HG03196 (cell line): ENCODE data around the gene CHMP4A.
"Not testable (repeated sequence)": the region's sequence is repeated elsewhere in the genome, so short reads cannot be mapped to it uniquely, and the experiment has no call there.

ENCODE experiments used
- ATAC-seq: cut with Tn5 transposase; IDR thresholded peaks from one replicate; pipeline ENCODE4 v1.9.1; 2021; ENCODE audit not compliant: unreplicated experiment

Gene CHMP4A

DNA sequence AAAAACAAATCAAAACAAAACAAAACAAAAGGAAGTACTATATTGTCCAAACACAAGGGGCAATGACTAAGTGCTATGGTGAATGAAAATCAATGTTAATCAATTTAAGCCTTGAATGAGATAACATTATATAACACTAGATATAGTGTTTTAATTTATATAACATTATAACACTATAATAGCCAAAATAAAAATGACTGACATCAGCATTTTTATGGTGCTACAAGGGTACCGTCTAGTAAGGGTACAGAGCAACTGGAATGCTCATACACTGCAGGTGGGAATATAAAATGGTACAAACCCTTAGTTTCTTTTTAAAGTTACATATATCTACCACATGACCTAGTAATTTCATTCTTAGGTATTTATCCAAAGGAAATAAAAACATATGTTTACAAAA is 13.2 kb upstream of the CHMP4A start:
- ATAC-seq = no peak

DNA sequence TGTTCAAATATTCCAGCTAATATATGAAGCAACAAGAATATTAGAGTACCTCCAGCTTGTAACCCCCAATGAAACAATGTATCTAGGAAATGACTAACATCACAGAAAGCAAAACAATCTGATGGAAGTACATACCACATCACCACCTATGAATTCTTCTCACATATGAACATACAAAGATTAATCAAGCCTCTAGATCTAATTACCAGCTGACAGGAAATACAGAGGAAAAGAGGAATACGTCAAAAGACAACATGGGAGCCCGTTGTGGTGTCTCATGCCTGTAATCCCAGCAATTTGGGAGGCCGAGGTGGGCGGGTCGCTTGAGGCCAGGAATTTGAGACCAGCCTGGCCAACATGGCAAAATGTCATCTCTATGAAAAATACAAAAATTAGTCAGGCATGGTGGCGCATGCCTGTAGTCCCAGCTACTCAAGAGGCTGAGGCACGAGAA is 11.4 kb upstream of the CHMP4A start:
- no peak for ATAC-seq

DNA sequence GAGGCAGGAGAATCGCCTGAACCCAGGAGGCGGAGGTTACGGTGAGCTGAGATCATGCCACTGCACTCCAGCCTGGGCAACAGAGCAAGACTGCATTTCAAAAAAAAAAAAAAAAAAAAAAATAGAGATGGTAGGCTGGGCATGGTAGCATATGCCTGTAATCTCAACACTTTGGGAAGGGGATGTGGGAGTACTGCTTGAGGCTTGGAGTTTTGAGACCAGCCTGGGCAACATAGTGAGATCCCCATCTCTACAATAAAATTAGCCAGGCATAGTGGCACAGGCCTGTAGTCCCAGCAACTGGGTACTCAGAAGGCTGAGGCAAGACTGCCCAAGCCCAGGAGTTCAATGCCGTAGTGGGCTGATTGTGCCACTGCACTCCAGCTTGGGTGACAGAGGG is 9.7 kb upstream of the CHMP4A start:
- ATAC-seq = not testable (repeated sequence)

DNA sequence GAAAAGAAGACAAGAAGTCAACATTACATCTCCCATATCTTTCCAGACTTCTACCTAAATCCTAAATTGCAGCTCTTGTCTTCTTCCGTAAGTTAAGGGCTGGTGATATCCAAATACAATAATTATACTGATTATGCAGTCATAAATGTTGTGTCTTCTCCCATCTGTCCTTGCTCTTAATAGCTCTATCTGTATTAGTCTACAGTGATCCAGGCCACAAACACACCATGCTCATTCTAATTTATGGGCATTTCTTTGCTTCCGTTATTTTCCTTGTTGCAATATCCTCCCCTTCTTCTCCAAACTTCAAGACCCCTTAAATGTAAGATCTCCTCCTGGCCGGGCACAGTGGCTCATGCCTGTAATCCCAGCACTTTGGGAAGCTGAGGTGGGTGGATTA is 6.2 kb upstream of the CHMP4A start:
- ATAC-seq = no peak

DNA sequence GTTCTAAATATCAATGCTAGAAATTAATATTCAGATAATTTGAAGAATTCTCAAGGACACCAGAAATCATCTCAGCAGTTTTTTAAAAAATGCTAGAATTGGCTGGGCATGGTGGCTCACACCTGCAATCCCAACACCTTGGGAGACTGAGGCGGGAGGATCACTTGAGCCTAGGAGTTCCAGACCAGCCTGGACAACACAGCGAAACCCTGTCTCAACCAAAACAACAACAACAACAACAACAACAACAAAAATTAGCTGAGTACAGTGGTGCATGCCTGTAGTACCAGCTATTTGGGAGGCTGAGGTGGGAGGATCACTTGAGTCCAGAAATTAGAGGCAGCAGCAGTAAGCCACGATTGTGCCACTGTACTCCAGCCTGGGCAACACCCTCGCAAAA is 5.8 kb upstream of the CHMP4A start:
- no peak for ATAC-seq

DNA sequence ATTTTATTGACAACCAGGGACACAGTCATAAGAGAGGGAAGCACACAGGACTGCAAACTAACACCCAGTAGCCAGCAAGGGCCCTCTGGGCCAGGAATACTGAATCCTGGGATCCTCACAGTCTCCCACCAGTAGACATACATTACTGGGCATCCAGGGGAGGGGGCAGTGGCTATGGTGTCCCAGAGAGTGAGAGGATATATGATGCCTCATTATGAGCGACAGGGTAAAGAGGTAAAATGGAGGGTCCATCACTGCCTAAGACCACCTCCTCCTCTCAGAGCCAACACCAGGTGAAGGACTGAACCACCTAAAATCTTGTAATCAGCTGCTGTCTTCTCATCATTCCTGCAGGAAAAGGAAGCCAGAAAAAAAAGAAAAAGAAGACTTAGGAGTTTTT is 3.6 kb upstream of the CHMP4A start:
- not testable (repeated sequence) for ATAC-seq

DNA sequence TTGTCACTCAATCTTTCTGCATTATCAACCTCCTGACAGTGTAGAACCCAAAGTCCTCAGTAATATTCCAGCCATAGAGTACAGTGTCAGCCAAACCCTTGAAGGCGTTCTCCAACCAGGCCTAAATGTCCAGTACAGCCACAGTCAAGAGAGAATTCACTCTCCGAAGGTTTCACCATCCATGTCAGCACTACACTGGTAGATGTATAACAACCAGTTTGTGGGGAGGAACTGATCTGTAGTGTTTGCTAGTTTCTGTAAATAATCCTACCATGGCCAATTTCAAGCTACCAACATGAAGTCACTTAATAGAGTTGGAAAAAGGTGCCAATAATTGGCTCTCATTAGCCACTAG is 3.0 kb upstream of the CHMP4A start:
- ATAC-seq = no peak

DNA sequence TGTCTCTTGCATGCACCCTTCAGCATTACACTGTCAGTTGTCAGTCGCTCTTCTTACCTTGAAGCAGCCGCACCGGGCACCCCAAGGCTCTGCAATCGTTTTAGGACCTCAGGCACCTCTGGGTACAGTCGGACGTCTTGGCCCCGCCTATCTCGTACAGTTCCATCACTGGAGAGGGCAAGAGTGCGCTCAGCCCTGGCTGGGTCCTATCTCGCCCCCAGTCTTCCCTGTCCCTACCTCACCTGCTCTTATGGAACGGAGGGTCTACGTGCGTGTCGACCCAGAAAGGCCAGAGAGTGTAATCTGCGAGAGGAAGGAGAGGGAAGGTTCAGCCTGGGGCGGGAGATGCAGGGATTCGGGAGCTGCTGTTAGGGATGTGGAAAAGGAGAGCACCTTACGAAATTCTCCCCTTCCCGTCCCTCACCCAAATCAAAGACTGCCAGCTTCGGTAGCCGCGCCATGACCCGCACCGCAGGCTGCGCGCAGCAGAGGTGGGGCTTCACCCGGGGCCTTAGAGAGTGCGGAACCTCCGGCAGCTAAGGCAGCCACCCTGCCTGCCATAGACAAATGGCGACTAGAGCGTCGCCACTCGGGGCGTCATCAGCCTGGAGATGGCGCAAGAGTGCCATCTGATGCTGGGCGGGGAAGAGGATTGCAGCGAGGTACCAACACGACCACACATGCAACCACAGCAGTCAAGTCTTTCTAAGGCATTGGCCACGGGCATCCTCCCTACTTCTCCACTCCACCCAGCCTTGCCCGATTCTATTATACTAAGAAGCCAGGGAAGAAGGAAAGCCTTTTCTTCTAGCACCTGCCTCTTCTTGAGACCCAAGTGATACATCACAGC is 2.4 kb upstream of the CHMP4A start, which contains the start of gene MDP1:
Gene MDP1 (minus strand): TSS at position 572 of the 850 bp plus-strand sequence. CDS start 111 bp downstream, at position 461.
- peak; percentile 65 for ATAC-seq

DNA sequence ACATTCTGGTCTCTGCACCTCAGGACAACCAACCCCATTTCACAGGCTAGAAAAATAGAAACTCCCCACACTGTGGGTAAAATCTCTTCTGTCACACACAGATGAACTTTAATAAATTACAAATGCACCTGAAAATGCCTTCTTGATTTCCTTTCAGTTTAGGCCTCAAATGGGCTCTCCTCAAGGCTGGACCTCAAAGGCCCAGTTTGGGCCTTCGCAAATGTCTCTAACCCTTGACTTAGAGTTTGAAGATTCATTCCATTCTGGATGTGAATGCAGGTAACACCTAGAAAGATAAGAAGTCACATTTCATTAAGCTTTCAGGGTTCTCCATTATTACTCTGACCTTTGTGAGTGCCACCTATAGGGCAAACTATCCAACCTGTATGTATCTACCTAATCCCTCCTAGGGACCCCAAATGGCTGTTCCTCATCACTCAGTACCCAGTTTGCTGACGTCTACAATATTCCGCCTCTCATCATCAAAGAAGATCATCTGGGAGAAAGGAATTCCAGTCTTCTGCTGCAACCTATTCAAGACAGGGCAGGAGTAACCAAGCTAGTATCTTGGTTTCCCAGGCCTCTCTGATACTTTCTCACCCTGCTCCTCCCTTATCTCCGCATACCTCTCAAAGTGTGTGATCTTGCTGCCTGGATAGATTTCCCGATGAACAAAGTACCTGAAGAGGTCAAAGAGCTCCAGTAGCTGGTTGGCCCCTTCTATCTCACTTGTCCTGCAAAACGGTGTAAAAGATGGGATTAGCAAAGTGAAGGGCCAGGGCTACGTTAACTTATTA is 776 bp upstream of the CHMP4A start:
- ATAC-seq = no peak

DNA sequence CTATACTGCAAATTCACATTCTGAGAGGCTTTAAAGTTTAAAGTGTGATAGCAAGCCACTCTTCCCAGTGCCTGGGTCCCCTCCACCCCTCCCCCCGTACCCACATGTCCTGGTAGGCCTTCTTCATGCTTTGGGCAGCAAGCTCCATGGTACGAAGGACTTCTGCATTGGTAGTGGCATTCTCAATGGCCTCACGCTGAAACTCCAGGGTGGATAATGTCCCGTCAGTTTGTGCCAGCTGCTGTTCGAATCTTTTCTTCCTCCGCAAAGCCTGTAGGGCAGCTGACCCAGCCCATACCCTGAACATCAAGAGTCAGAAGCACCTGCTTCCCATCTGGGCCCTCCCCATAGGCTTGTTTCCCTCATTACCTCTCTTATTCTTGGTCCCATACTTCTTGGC is 2.0 kb downstream of the CHMP4A start:
- no peak for ATAC-seq

DNA sequence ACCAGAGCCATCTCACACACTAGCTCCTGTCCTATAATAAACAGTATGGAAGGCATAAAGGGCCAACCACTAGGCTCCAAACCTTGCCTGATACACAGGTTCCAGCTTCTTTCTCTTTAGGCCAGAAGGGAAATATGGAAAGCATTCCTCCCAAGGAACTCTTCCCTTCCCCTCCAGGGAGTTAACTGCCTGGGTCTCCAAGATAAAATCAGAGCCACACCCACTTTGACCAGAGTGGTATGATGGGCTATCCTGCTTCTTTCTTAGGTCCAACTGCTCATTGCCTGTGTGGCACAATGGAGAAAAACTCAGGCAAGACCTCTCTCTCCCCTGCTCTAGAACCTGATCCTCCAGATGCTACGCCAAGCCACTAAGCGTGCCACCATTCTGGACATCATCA is 5.7 kb downstream of the CHMP4A start:
- ATAC-seq = no peak

DNA sequence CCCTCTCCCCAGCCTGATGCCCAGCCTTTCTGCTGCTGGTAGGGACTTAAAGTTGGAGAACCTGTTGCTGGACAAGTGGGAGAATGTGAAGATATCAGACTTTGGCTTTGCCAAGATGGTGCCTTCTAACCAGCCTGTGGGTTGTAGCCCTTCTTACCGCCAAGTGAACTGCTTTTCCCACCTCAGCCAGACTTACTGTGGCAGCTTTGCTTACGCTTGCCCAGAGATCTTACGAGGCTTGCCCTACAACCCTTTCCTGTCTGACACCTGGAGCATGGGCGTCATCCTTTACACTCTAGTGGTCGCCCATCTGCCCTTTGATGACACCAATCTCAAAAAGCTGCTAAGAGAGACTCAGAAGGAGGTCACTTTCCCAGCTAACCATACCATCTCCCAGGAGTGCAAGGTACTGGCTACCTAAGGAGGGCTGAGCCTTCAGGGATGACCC is 6.2 kb downstream of the CHMP4A start:
- ATAC-seq = no peak

DNA sequence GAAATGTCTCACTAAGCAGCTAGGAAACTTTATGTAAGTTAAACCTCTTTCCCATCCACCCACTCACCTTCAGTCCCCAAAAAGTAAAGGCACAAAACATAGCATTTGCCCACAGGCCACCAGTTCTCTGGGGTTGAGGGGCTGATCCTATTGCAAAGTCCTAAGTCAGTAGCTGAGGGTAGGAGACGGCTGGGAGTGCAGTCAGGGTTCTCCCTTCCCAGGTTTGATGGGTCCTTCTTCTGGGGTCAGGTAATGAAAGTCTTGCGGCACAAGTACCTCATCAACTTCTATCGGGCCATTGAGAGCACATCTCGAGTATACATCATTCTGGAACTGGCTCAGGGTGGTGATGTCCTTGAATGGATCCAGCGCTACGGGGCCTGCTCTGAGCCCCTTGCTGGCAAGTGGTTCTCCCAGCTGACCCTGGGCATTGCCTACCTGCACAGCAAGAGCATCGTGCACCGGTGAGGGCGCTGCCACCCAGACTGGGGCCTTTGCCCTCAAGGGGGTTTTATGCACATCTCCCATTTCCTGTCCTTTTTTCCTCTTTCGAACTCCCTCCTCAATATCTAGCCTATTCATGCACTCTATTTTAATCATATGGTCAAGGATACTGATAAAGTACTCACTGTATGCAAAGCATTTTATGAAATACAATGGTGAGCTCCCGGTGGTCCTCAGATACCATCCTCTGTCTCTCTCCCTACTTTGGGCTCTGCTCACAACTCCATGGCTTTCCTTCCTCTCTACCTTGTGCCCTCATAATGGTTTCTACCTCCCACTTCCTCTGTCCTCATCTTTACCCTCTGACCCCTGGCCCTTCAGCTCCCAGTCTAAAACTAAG is 6.8 kb downstream of the CHMP4A start:
- no peak for ATAC-seq

DNA sequence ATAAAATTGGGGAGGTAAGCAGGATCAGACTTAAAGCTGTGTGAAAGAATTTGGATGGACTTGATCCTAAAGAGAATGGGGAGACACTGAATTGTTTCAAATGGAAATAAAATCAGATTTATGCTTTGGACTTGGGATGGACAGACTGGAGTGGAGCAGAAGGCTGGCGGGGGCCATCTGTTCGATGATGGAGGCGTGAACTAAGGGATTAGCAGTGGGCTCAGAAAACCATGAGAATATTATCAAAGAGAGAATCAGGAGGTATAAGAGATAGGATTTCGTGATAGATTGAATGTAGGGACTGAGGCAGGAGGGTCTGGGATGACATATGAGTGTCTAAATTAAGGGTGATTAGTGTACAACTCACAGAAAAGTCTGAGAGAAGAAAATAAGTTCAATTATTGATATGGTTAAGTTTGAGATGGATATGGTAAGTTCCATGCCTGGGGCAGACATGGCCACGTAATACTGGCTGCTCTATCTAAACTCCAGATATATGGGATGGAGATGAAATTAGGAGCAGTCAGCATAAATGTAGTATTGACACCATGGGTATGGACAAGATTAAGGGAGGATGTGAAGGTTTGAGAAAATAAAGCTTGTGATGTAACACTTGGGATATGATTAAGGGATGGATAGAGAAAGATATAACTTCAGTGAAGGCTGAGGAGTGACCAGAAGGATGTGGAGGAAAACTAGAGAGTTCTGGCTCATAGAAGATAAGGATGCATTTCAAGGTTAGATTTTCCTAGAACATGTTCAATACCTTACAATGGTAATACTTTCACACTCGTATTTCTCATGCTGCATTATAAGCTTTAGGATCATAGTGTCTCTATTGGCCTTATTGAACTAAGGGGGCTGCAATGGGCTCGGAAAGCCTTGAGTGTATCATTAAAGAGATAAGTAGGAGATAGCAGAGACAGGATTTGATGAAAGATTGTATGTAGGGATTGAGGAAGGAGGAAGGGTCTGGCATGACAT is 8.8 kb downstream of the CHMP4A start:
- ATAC-seq = no peak

DNA sequence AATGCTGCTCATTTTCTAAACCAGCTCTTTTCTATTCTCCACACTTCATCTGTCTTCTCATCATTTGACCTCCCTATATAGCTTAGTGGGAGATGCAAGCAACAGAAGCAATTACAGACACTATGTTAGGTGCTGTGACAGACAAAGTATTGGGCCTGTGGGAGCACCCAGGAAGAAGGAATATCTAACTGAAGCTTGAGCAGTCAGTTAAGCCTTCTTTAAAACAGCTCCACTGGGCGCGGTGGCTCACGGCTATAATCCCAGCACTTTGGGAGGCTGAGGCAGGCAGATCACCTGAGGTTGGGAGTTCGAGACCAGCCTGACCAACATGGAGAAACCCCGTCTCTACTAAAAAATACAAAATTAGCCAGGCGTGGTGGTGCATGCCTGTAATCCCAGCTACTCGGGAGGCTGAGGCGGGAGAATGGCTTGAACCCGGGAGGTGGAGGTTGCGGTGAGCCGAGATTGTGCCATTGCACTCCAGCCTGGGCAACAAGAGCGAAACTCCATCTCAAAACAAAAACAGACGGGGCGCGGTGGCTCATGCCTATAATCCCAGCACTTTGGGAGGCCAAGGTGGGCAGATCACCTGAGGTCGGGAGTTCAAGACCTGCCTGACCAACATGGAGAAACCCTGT is 9.9 kb downstream of the CHMP4A start:
- not testable (repeated sequence) for ATAC-seq

DNA sequence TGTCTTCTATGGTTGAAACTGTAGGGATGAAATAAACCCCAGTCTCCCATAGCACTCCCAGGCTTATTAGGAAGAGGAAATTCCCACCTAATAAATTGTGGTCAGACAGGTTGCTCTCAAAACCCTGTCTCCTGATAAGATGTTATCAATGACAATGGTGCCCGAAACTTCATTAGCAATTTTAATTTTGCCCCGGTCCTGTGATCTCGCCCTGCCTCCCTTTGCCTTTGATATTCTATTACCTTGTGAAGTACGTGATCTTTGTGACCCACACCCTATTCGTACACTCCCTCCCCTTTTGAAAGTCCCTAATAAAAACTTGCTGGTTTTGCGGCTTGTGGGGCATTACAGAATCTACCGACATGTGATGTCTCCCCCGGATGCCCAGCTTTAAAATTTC is 10.8 kb downstream of the CHMP4A start:
- not testable (repeated sequence) for ATAC-seq

DNA sequence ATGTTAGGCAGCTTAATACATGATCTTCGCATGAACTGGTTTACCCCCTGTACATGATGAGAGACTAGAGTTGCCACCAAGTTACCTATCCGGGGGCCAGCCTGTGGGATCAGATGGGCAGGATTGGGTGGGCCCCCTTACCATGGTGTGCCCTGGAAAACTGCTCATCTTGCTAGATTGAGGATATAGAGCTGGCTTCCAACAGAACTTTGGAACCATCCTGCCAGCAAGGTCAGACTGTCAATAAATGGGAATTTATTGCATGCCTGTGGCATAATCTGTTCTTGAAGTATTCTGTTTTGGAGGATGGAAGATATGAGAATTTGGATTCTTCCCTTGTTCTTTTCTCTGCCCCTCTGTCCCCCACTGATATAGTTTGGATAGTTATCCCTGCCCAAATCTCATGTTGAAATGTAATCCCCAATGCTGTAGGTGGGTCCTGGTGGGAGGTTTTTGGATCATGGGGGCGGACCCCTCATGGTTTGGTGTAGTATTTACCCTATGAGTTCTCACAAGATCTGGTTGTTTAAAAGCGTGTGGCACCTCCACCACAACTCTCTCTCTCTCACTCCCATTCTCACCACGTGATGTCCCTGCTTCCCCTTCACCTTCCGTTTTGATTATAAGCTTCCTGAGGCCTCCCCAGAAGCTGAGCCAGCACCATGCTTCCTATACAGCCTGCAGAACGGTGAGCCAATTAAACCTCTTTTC is 14.3 kb downstream of the CHMP4A start:
- no peak for ATAC-seq

DNA sequence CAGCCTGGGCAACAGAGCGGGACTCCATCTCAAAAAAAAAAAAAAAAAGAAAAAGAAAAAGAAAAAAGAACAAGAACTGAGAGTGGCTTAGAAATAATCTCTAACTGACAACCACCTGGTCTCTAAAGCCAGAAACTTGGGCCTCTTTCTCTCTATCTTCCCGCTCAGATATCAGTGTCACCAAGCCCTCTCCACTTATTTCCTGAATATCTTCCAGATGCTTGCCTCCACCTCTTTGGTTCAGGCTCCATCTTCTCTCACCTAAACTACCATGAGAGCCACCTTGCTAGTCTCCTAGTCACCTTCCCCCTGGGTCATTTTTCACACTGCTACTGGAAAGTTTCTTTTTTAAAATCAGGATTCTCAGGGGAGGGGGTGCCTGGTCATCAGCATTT is 16.2 kb downstream of the CHMP4A start:
- ATAC-seq = no peak
